ENCODE measurements around the gene RGMA.

Gene RGMA

GRCh38 chr15:93091465-93091864 is 2.5 kb upstream of the RGMA start:
- no peak for DNase-seq

- no peak for DNase-seq
Observed at GRCh38 chr15:93089727-93090305, 805 bp upstream of the RGMA start.

GRCh38 chr15:93088200-93088980 is 621 bp downstream of the RGMA start:
- DNase-seq = peak; percentile 10

- DNase-seq = peak; percentile 71
Observed at GRCh38 chr15:93087825-93088199, 1.2 kb downstream of the RGMA start.

- DNase-seq = no peak
Observed at GRCh38 chr15:93086791-93087190, 2.2 kb downstream of the RGMA start.

GRCh38 chr15:93085692-93086091 is 3.3 kb downstream of the RGMA start:
- no peak for DNase-seq

- DNase-seq = no peak
Observed at GRCh38 chr15:93082861-93083260, 6.2 kb downstream of the RGMA start.

GRCh38 chr15:93081399-93081798 is 7.6 kb downstream of the RGMA start:
- no peak for DNase-seq

GRCh38 chr15:93080451-93080850 is 8.6 kb downstream of the RGMA start:
- no peak for DNase-seq

- no peak for DNase-seq
Observed at GRCh38 chr15:93076875-93077274, 12.1 kb downstream of the RGMA start.

GRCh38 chr15:93076217-93076616 is 12.8 kb downstream of the RGMA start:
- DNase-seq = no peak

GRCh38 chr15:93074599-93074998 is 14.4 kb downstream of the RGMA start:
- DNase-seq = no peak

- no peak for DNase-seq
Observed at GRCh38 chr15:93073465-93073952, 15.5 kb downstream of the RGMA start.

GRCh38 chr15:93072411-93073394 is 16.3 kb downstream of the RGMA start:
- no peak for DNase-seq

GRCh38 chr15:93072011-93072410 is 17.0 kb downstream of the RGMA start:
- DNase-seq = no peak

GRCh38 chr15:93071469-93071936 is 17.5 kb downstream of the RGMA start:
- no peak for DNase-seq

- DNase-seq = no peak
Observed at GRCh38 chr15:93070551-93071296, 18.3 kb downstream of the RGMA start.

GRCh38 chr15:93070132-93070531 is 18.9 kb downstream of the RGMA start:
- DNase-seq = no peak

GRCh38 chr15:93068581-93069199 is 20.3 kb downstream of the RGMA start:
- DNase-seq = no peak

GRCh38 chr15:93067649-93068085 is 21.3 kb downstream of the RGMA start:
- DNase-seq = no peak

GRCh38 chr15:93066834-93067648 is 22.0 kb downstream of the RGMA start:
- DNase-seq = no peak
